ENCODE results near the gene CCR7. TPM values are rescaled to one million over a fixed set of nuclear protein-coding genes. Genes with fewer than 3 reads are reported as not detected.

CCR7 gene
- total and polyA plus RNA-seq, 2 of the 13 experiments (the other 11 are each of a cell fraction or from before 2014, with no cell fraction given): 0.04 to 0.53 TPM

DNA sequence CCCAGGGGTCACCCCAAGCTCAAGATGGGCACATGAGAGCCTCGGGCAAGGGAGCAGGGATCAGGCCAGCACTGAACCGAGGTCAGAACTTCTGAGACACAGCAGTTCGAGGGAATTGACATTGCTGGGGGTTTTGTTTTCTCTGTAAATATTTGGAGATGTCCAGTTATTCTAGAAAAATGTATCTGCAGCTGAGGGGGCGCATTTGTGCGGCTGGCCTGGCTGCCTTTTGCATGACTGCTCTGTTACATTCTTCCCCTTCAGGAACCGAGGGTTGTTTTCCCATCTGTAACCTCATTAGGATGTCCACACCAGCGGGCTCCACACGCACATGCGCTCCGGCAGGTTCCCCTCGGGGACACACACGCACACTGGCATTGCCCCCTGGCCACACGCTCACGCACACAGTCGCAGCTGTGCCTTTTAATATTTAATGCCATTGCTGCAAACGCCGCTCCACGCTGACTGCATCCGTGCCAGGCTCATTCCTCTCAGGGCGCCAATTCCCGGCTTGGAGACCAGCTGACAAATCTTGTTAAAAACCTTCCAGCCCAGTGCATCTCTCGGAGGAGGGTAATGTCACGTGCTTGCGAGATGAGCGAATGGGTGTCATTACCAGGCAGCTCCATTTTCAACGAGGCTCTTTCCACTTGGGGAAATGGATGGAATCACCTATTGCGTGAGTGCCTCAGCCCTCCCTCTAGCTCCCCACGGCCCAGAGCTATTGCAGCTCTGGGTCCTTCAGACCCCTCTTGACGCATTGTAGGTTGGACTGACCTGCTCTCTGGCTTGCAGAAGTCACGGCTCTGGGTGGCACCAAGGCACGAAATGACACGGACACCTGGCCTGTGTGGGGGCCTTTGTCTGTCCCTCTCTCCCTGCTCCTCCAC lies 13.1 kb downstream of the CCR7 start (continued):
- TF ChIP-seq, protein P1, sequence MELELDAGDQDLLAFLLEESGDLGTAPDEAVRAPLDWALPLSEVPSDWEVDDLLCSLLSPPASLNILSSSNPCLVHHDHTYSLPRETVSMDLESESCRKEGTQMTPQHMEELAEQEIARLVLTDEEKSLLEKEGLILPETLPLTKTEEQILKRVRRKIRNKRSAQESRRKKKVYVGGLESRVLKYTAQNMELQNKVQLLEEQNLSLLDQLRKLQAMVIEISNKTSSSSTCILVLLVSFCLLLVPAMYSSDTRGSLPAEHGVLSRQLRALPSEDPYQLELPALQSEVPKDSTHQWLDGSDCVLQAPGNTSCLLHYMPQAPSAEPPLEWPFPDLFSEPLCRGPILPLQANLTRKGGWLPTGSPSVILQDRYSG (CRISPR knock-in tag; IDR thresholded peaks at IDR 0.05): 0 out of 2 replicates have a peak, but pooled peaks have one; percentile 12
- peak; percentile 83; the same call in 1 of the 2 replicates for TF ChIP-seq HDAC1 (CRISPR knock-in tag; IDR thresholded peaks at IDR 0.05)
- TF ChIP-seq GTF3A (CRISPR knock-in tag; conservative IDR thresholded peaks at IDR 0.05): no peak
- TF ChIP-seq, protein P2, sequence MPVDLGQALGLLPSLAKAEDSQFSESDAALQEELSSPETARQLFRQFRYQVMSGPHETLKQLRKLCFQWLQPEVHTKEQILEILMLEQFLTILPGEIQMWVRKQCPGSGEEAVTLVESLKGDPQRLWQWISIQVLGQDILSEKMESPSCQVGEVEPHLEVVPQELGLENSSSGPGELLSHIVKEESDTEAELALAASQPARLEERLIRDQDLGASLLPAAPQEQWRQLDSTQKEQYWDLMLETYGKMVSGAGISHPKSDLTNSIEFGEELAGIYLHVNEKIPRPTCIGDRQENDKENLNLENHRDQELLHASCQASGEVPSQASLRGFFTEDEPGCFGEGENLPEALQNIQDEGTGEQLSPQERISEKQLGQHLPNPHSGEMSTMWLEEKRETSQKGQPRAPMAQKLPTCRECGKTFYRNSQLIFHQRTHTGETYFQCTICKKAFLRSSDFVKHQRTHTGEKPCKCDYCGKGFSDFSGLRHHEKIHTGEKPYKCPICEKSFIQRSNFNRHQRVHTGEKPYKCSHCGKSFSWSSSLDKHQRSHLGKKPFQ (CRISPR knock-in tag; IDR thresholded peaks at IDR 0.05; ENCODE audit: insufficient replicate concordance): peak; percentile 69
- peak; percentile 80; the same call in 1 of the 2 replicates for TF ChIP-seq SALL2 (CRISPR knock-in tag; IDR thresholded peaks at IDR 0.05)
- no peak; the same call in 1 of the 2 replicates for TF ChIP-seq BRD4 (CRISPR knock-in tag; IDR thresholded peaks at IDR 0.05)
- peak in 1 of 2 experiments; percentile 49; a peak in 1 of 4 replicates for TF ChIP-seq POLR2A (IDR thresholded peaks at IDR 0.05; ENCODE audit: insufficient read depth in 1 of 2, low read depth in 2 of 2, low read length in 2 of 2)
- 0 out of 2 replicates have a peak, but pooled peaks have one; percentile 4 for TF ChIP-seq FIP1L1 (IDR thresholded peaks at IDR 0.05; ENCODE audit: borderline replicate concordance, insufficient read depth, low read depth, low read length)
- no peak for TF ChIP-seq NKX3-1 (CRISPR knock-in tag; IDR thresholded peaks at IDR 0.05)
- TF ChIP-seq, protein P3, sequence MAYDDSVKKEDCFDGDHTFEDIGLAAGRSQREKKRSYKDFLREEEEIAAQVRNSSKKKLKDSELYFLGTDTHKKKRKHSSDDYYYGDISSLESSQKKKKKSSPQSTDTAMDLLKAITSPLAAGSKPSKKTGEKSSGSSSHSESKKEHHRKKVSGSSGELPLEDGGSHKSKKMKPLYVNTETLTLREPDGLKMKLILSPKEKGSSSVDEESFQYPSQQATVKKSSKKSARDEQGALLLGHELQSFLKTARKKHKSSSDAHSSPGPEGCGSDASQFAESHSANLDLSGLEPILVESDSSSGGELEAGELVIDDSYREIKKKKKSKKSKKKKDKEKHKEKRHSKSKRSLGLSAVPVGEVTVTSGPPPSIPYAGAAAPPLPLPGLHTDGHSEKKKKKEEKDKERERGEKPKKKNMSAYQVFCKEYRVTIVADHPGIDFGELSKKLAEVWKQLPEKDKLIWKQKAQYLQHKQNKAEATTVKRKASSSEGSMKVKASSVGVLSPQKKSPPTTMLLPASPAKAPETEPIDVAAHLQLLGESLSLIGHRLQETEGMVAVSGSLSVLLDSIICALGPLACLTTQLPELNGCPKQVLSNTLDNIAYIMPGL (CRISPR knock-in tag; IDR thresholded peaks at IDR 0.05; ENCODE audit: borderline replicate concordance in 1 of 2, low read depth in 1 of 2): peak; percentile 6 to 41; a peak in 2 of 4 replicates
- TF ChIP-seq KMT2B (CRISPR knock-in tag; IDR thresholded peaks at IDR 0.05): 0 out of 2 replicates have a peak, but pooled peaks have one; percentile 36
- peak; percentile 92 for TF ChIP-seq SKI (IDR thresholded peaks at IDR 0.05; ENCODE audit: partially characterized antibody)
- peak; percentile 73; the same call in 1 of the 2 replicates for TF ChIP-seq MYC (CRISPR knock-in tag; IDR thresholded peaks at IDR 0.05; ENCODE audit: borderline replicate concordance)
- TF ChIP-seq GFI1 (CRISPR knock-in tag; IDR thresholded peaks at IDR 0.05; ENCODE audit: borderline replicate concordance): peak; percentile 70; the same call in 1 of the 2 replicates
- peak; percentile 60 for TF ChIP-seq CEBPG (CRISPR knock-in tag; IDR thresholded peaks at IDR 0.05)
- peak; percentile 30; the same call in 1 of the 2 replicates for TF ChIP-seq TGIF2 (CRISPR knock-in tag; IDR thresholded peaks at IDR 0.05)
- TF ChIP-seq, protein P4, sequence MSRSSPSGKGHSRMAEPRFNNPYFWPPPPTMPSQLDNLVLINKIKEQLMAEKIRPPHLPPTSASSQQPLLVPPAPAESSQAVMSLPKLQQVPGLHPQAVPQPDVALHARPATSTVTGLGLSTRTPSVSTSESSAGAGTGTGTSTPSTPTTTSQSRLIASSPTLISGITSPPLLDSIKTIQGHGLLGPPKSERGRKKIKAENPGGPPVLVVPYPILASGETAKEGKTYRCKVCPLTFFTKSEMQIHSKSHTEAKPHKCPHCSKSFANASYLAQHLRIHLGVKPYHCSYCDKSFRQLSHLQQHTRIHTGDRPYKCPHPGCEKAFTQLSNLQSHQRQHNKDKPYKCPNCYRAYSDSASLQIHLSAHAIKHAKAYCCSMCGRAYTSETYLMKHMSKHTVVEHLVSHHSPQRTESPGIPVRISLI (CRISPR knock-in tag; IDR thresholded peaks at IDR 0.05; ENCODE audit: borderline replicate concordance): no peak
- TF ChIP-seq, protein P5, sequence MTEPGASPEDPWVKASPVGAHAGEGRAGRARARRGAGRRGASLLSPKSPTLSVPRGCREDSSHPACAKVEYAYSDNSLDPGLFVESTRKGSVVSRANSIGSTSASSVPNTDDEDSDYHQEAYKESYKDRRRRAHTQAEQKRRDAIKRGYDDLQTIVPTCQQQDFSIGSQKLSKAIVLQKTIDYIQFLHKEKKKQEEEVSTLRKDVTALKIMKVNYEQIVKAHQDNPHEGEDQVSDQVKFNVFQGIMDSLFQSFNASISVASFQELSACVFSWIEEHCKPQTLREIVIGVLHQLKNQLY (CRISPR knock-in tag; IDR thresholded peaks at IDR 0.05): peak; percentile 75
- peak; percentile 98 for TF ChIP-seq ZBTB7B (CRISPR knock-in tag; IDR thresholded peaks at IDR 0.05)
- TF ChIP-seq ZBTB20 (CRISPR knock-in tag; IDR thresholded peaks at IDR 0.05; ENCODE audit: borderline replicate concordance, low read depth): 0 out of 2 replicates have a peak, but pooled peaks have one; percentile 7
- no peak; the same call in 1 of the 2 replicates for TF ChIP-seq ATAD3A (CRISPR knock-in tag; IDR thresholded peaks at IDR 0.05)
